Transverse colon (tissue), 4 donors: ENCODE data around the gene PPP4R3A.

Experiments used
- CTCF ChIP-seq, 5 experiments: fragments of 200-600 bp in 3 of 5; fragments of 450-650 bp in 2 of 5; sonication (generic) in 3 of 5; IDR thresholded peaks; 1 replicate in 2 of 5; 2 replicates in 3 of 5; pipeline ENCODE4 v1.5.1; 2016 to 2017; ENCODE audit warnings: antibody characterized with exemption in 5 of 5, inconsistent platforms in 3 of 5, mild to moderate bottlenecking in 2 of 5, moderate library complexity in 1 of 5
- EP300 ChIP-seq: sonication (generic); formaldehyde crosslinking; IDR thresholded peaks from one replicate; pipeline ENCODE4 v1.6.1; 2017; ENCODE audit warnings: antibody characterized with exemption, low read depth
- POLR2A ChIP-seq: fragments of 450-650 bp; IDR thresholded peaks from one replicate; pipeline ENCODE4 v1.6.1; 2016; ENCODE audit warnings: antibody characterized with exemption, mild to moderate bottlenecking, moderate library complexity
- POLR2AphosphoS5 ChIP-seq, 3 donors: sonication (generic); formaldehyde crosslinking; IDR thresholded peaks; one replicate each; pipeline ENCODE4 v1.6.1; 2016; ENCODE audit warnings: antibody characterized with exemption in 3 of 3

GRCh38 chr14:91424813-91425530 is 85.1 kb downstream of the PPP4R3A start:
- no peak for TF ChIP-seq CTCF (IDR thresholded peaks at IDR 0.05)
- no peak for TF ChIP-seq EP300
- TF ChIP-seq POLR2A, result no peak
- no peak for TF ChIP-seq POLR2AphosphoS5 (IDR thresholded peaks at IDR 0.05)
